SK-N-SH (cell line): ENCODE results near the gene TRIL. TPM values are rescaled to one million over a fixed set of nuclear protein-coding genes. Genes with fewer than 3 reads are reported as not detected.

Experiments
- CTCF ChIA-PET: fragments of 300-600, 350-600 bp; formaldehyde crosslinking; extraction: SDS; loops from one replicate; lab custom pipeline; 2021; lab: Yijun Ruan, JAX
- POLR2A ChIA-PET: fragments of 350-600 bp; sonication (Branson Sonifier 250); formaldehyde crosslinking; extraction: SDS; loops from one replicate; lab custom pipeline; 2020; ENCODE audit warnings: antibody characterized with exemption, inconsistent platforms; lab: Yijun Ruan, JAX
- DNase-seq: peaks from one replicate; pipeline ENCODE4 v3.0.0; 2012
- H2AFZ ChIP-seq: fragments of 200-600 bp; sonication (generic); 2 replicates; pipeline ENCODE4 v1.8.1; 2016; ENCODE audit warnings: antibody characterized with exemption, mild to moderate bottlenecking, low read depth
- H3F3A ChIP-seq: fragments of 200-600 bp; sonication (generic); replicated peaks from 2 replicates; pipeline ENCODE3; 2016; ENCODE audit warnings: antibody characterized with exemption, mild to moderate bottlenecking; ENCODE audit not compliant: insufficient read depth
- H3K27ac ChIP-seq, 2 experiments: fragments of 200-500 bp in 1 of 2; fragments of 200-600 bp in 1 of 2; sonication (Bioruptor generic) in 1 of 2; sonication (generic), shearing (Covaris generic) in 1 of 2; 2 replicates each; pipeline versions ENCODE4 v1.5.1 to v1.6.1; 2014 to 2016; ENCODE audit warnings: low read depth in 2 of 2, inconsistent platforms in 1 of 2, low read length in 1 of 2, mild to moderate bottlenecking in 1 of 2, mixed read lengths in 1 of 2
- H3K27me3 ChIP-seq: fragments of 200-600 bp; sonication (generic), shearing (Covaris generic); 2 replicates; pipeline ENCODE4 v1.6.1; 2016; ENCODE audit warnings: mixed run types; ENCODE audit not compliant: insufficient read depth
- H3K36me3 ChIP-seq, 2 experiments: fragments of 200-500 bp in 1 of 2; fragments of 200-600 bp in 1 of 2; sonication (Bioruptor generic) in 1 of 2; sonication (generic) in 1 of 2; replicated peaks in 1 of 2; 2 replicates each; pipeline versions ENCODE3 to v1.5.1; 2014 to 2016; ENCODE audit warnings: low read length in 1 of 2, mild to moderate bottlenecking in 1 of 2; ENCODE audit not compliant: insufficient read depth in 2 of 2, control insufficient read depth in 1 of 2
- H3K4me1 ChIP-seq, 2 experiments: fragments of 200-500 bp in 1 of 2; fragments of 200-600 bp in 1 of 2; sonication (Bioruptor generic) in 1 of 2; sonication (generic), shearing (Covaris generic) in 1 of 2; 2 replicates each; pipeline versions ENCODE4 v1.5.1 to v1.6.1; 2014 to 2016; ENCODE audit warnings: low read depth in 1 of 2, low read length in 1 of 2, mixed run types in 1 of 2; ENCODE audit not compliant: insufficient read depth in 2 of 2, control insufficient read depth in 1 of 2
- H3K4me2 ChIP-seq: fragments of 200-600 bp; sonication (generic), shearing (Covaris generic); 2 replicates; pipeline ENCODE4 v1.6.1; 2017; ENCODE audit warnings: mixed run types
- H3K4me3 ChIP-seq, 2 experiments: fragments of 200-500 bp in 1 of 2; fragments of 200-600 bp in 1 of 2; sonication (Bioruptor generic) in 1 of 2; sonication (generic), shearing (Covaris generic) in 1 of 2; 2 replicates each; pipeline versions ENCODE4 v1.5.1 to v1.8.1; 2014 to 2016; ENCODE audit warnings: low read depth in 2 of 2, inconsistent platforms in 1 of 2, low read length in 1 of 2, mild to moderate bottlenecking in 1 of 2, mixed read lengths in 1 of 2, moderate library complexity in 1 of 2
- H3K79me2 ChIP-seq: fragments of 200-600 bp; sonication (generic); 2 replicates; pipeline ENCODE4 v1.8.1; 2017; ENCODE audit warnings: mild to moderate bottlenecking; ENCODE audit not compliant: insufficient read depth
- H3K9ac ChIP-seq: fragments of 200-600 bp; sonication (generic); 2 replicates; pipeline ENCODE4 v1.6.1; 2017; ENCODE audit warnings: mixed run types
- H3K9me2 ChIP-seq: fragments of 200-600 bp; sonication (generic); 2 replicates; pipeline ENCODE4 v1.6.1; 2017; ENCODE audit warnings: mixed run types
- H3K9me3 ChIP-seq: fragments of 200-600 bp; sonication (generic); 2 replicates; pipeline ENCODE4 v1.6.1; 2017; ENCODE audit warnings: mixed run types, mild to moderate bottlenecking, moderate library complexity
- H4K20me1 ChIP-seq: fragments of 200-600 bp; sonication (generic); 2 replicates; pipeline ENCODE4 v1.6.1; 2017; ENCODE audit warnings: mild to moderate bottlenecking, mixed run types; ENCODE audit not compliant: insufficient read depth
- ELF1 ChIP-seq: IDR thresholded peaks from 2 replicates; pipeline ENCODE4 v1.4.0; 2012
- EP300 ChIP-seq, 2 experiments: IDR thresholded peaks; 2 replicates each; pipeline versions ENCODE4 v1.4.0 to v1.6.1; 2012; ENCODE audit warnings: borderline replicate concordance in 1 of 2, low read depth in 1 of 2, low read length in 1 of 2
- EZH2phosphoT487 ChIP-seq: fragments of 200-600 bp; sonication (generic); IDR thresholded peaks from 2 replicates; pipeline ENCODE4 v1.6.1; 2017; ENCODE audit warnings: low read depth, mixed run types, mild to moderate bottlenecking, antibody characterized with exemption, moderate library complexity, borderline replicate concordance
- FOSL2 ChIP-seq: IDR thresholded peaks from 2 replicates; pipeline ENCODE4 v1.4.0; 2012; ENCODE audit warnings: low read depth, mild to moderate bottlenecking, moderate library complexity, borderline replicate concordance
- FOXJ3 ChIP-seq: sonication (generic); formaldehyde crosslinking; IDR thresholded peaks from 2 replicates; pipeline ENCODE4 v1.5.1; 2020; ENCODE audit warnings: mild to moderate bottlenecking, missing genetic modification reagents
- FOXM1 ChIP-seq: IDR thresholded peaks from 2 replicates; pipeline ENCODE4 v1.4.0; 2012; ENCODE audit warnings: low read depth, mild to moderate bottlenecking
- GABPA ChIP-seq: IDR thresholded peaks from 2 replicates; pipeline ENCODE4 v1.4.0; 2012; ENCODE audit warnings: low read depth, mild to moderate bottlenecking
- GATA2 ChIP-seq: sonication (generic); formaldehyde crosslinking; IDR thresholded peaks from 2 replicates; pipeline ENCODE4 v1.5.0; 2020; ENCODE audit warnings: mild to moderate bottlenecking, missing genetic modification reagents
- IRF3 ChIP-seq: fragments of 150-350 bp; IDR thresholded peaks from 2 replicates; pipeline ENCODE4 v1.6.1; 2016; ENCODE audit warnings: mild to moderate bottlenecking, low read depth, low read length
- MXI1 ChIP-seq: IDR thresholded peaks from 2 replicates; pipeline ENCODE4 v1.6.1; 2012; ENCODE audit warnings: mild to moderate bottlenecking, low read depth, low read length, improper control_type of control experiment
- NRF1 ChIP-seq: IDR thresholded peaks from 2 replicates; pipeline ENCODE4 v1.6.1; 2012; ENCODE audit warnings: low read depth, mild to moderate bottlenecking, low read length
- PBX3 ChIP-seq: IDR thresholded peaks from 2 replicates; pipeline ENCODE4; 2012
- POLR2AphosphoS5 ChIP-seq: IDR thresholded peaks from 2 replicates; pipeline ENCODE4 v1.6.1; 2012; ENCODE audit warnings: low read depth, low read length
- RAD21 ChIP-seq: IDR thresholded peaks from 2 replicates; pipeline ENCODE4 v1.6.1; 2012; ENCODE audit warnings: mild to moderate bottlenecking, low read length
- RCOR1 ChIP-seq: fragments of 150-350 bp; IDR thresholded peaks from 2 replicates; pipeline ENCODE4 v1.6.1; 2017; ENCODE audit warnings: antibody characterized with exemption, low read length
- RFX5 ChIP-seq: IDR thresholded peaks from 2 replicates; pipeline ENCODE4 v1.6.1; 2012; ENCODE audit warnings: mild to moderate bottlenecking, improper control_type of control experiment, low read length
- RXRA ChIP-seq: IDR thresholded peaks from 2 replicates; pipeline ENCODE4 v1.4.0; 2012; ENCODE audit warnings: low read depth, mild to moderate bottlenecking, borderline replicate concordance
- SIN3A ChIP-seq: IDR thresholded peaks from 2 replicates; pipeline ENCODE4 v1.6.1; 2012; ENCODE audit warnings: low read depth, mild to moderate bottlenecking, low read length, moderate library complexity, borderline replicate concordance
- TAF1 ChIP-seq: IDR thresholded peaks from 2 replicates; pipeline ENCODE4 v1.6.1; 2012; ENCODE audit warnings: low read depth, mild to moderate bottlenecking, low read length, moderate library complexity, borderline replicate concordance
- TEAD4 ChIP-seq: IDR thresholded peaks from 2 replicates; pipeline ENCODE4 v1.4.0; 2012; ENCODE audit warnings: mild to moderate bottlenecking, borderline replicate concordance; ENCODE audit not compliant: insufficient read depth
- USF1 ChIP-seq: IDR thresholded peaks from 2 replicates; pipeline ENCODE4 v1.4.0; 2012; ENCODE audit warnings: low read depth, borderline replicate concordance
- WGBS: methylation state at CpG from one replicate; pipeline ENCODE4 v1.1.6; 2017; ENCODE audit warnings: low lambda C conversion rate; 5-methylcytosine and 5-hydroxymethylcytosine counted together
- polyA plus RNA-seq, 3 experiments: library from polyadenylated mRNA; depleted of rRNA; stranded (reverse); fragments of >200 nt; gene quantifications; 2 replicates each; pipeline ENCODE4 v1.2.3, GENCODE V29; 2012

The TRIL gene
- polyA plus RNA-seq, 1 of the 3 experiments (the other 2 are of a cell fraction), result 0.18 TPM

- H3K4me3 ChIP-seq, result no peak overlapping the region
- ChIA-PET POLR2A (interaction anchor here (5.7 kb wide), 1 partner anchor 24 kb away, joined by 62 read pairs; the partner anchor contains the start of gene TRIL), CTCF (interaction anchor here (0.8 to 9.1 kb wide), 12 partner anchors 14 to 209 kb away, joined by 3 to 66 read pairs (median 6); partner anchors contain the start of gene TRIL)
- peaks cover 4% of the 10 kb centered on the region for H3F3A ChIP-seq
- H3K79me2 ChIP-seq, result no peaks in the 10 kb centered on the region
- no peaks in the 10 kb centered on the region for H3K9me2 ChIP-seq
- 63% methylated on average over 4 of the region's 4 CpGs for WGBS
- H3K27ac ChIP-seq, result peak overlapping the region in 1 of 2 experiments; percentile 47; a peak in 1 of 4 replicates
- no peak for TF ChIP-seq FOXM1
- no peak for TF ChIP-seq FOSL2
- TF ChIP-seq RCOR1, result no peak
- no peaks in the 10 kb centered on the region for H3K27me3 ChIP-seq
- H3K9ac ChIP-seq, result no peak overlapping the region
- DNase-seq, result no peak
- no peak overlapping the region for H2AFZ ChIP-seq
- H3K4me1 ChIP-seq, result peaks cover 20 to 48% of the 10 kb centered on the region in 2 experiments
- H4K20me1 ChIP-seq, result no peaks in the 10 kb centered on the region
- no peaks in the 10 kb centered on the region for H3K9me3 ChIP-seq
- no peaks in the 10 kb centered on the region for H3K36me3 ChIP-seq
- no peak overlapping the region for H3K4me2 ChIP-seq
Measured at GRCh38 chr7:28981161-28981465, 23.0 kb upstream of the TRIL start.

GRCh38 chr7:28980451-28981160 lies 22.5 kb upstream of the TRIL start:
- Histone ChIP-seq H3K9me2 (no peaks in the 10 kb centered on the region), H2AFZ (no peak overlapping the region), H3K36me3 (no peaks in the 10 kb centered on the region), H4K20me1 (no peaks in the 10 kb centered on the region), H3F3A (peaks cover 4% of the 10 kb centered on the region), H3K9ac (no peak overlapping the region), H3K4me1 (peaks cover 20 to 42% of the 10 kb centered on the region in 2 experiments), H3K4me3 (no peak overlapping the region), H3K27ac (peak overlapping the region in 1 of 2 experiments; percentile 47; a peak in 1 of 4 replicates), H3K4me2 (no peak overlapping the region)
- 76% methylated on average over 8 of the region's 8 CpGs for WGBS
- POLR2A ChIA-PET, result interaction anchor here (5.7 kb wide), 1 partner anchor 23 kb away, joined by 62 read pairs; the partner anchor contains the start of gene TRIL
- TF ChIP-seq EP300 (IDR thresholded peaks at IDR 0.05; ENCODE audit: borderline replicate concordance in 1 of 2, low read depth in 1 of 2, low read length in 1 of 2), result no peak
- no peak for TF ChIP-seq SIN3A
- no peak for TF ChIP-seq RAD21
- TF ChIP-seq FOXJ3 (CRISPR knock-in tag), result no peak
- no peak for TF ChIP-seq GABPA
- no peak for TF ChIP-seq TAF1
- no peak for TF ChIP-seq FOSL2
- no peak for TF ChIP-seq USF1
- no peak for TF ChIP-seq RXRA
- no peak for TF ChIP-seq TEAD4
- TF ChIP-seq PBX3, result no peak
- TF ChIP-seq GATA2 (CRISPR knock-in tag), result no peak
- no peak for TF ChIP-seq RFX5
- no peak for TF ChIP-seq POLR2AphosphoS5
- TF ChIP-seq ELF1, result no peak
- TF ChIP-seq IRF3, result no peak
- no peak for TF ChIP-seq NRF1
- no peak for TF ChIP-seq FOXM1
- TF ChIP-seq EZH2phosphoT487, result no peak
- TF ChIP-seq MXI1, result no peak
- TF ChIP-seq, all 33 proteins: peak for 0
- H3K79me2 ChIP-seq, result no peaks in the 10 kb centered on the region
- no peaks in the 10 kb centered on the region for H3K27me3 ChIP-seq
- DNase-seq, result no peak
- CTCF ChIA-PET, result interaction anchor here (0.6 to 9.1 kb wide), 14 partner anchors 11 to 591 kb away, joined by 3 to 66 read pairs (median 4); partner anchors contain the start of gene TRIL
- H3K9me3 ChIP-seq, result no peaks in the 10 kb centered on the region
